WTC11 (cell line): ENCODE results near the gene CTDP1. TPM values are rescaled to one million over a fixed set of nuclear protein-coding genes. Genes with fewer than 3 reads are reported as not detected.

Experiments
- ATAC-seq: fragments of 200-7000 bp; cut with Tn5 transposase; 2 replicates; pipeline ENCODE4 v1.10.0; 2021; ENCODE audit warnings: mild to moderate bottlenecking, moderate library complexity
- CTCF ChIA-PET: fragments of 300-600 bp; sonication (Branson Sonifier 250); formaldehyde crosslinking; loops from one replicate; lab custom pipeline; 2021; ENCODE audit warnings: antibody characterized with exemption; lab: Charles Lee
- POLR2A ChIA-PET: fragments of 350-600 bp; sonication (Branson Sonifier 250); formaldehyde crosslinking; loops from one replicate; lab custom pipeline; 2021; ENCODE audit warnings: antibody characterized with exemption; lab: Charles Lee
- DNase-seq: peaks from one replicate; pipeline ENCODE4 v3.0.0; 2021; ENCODE audit warnings: low spot score
- H3K27ac Mint-ChIP-seq: 2 replicates; pipeline ENCODE4 v1.8.0; 2021; ENCODE audit warnings: mixed read lengths
- H3K27me3 Mint-ChIP-seq: 2 replicates; pipeline ENCODE4 v1.8.0; 2021; ENCODE audit warnings: low read depth, mild to moderate bottlenecking, moderate library complexity, mixed read lengths
- H3K36me3 Mint-ChIP-seq: 2 replicates; pipeline ENCODE4 v1.8.0; 2021; ENCODE audit warnings: mixed read lengths
- H3K4me1 Mint-ChIP-seq: 2 replicates; pipeline ENCODE4 v1.8.0; 2022; ENCODE audit warnings: mixed read lengths
- H3K4me3 Mint-ChIP-seq: 2 replicates; pipeline ENCODE4 v1.8.0; 2021; ENCODE audit warnings: mild to moderate bottlenecking, moderate library complexity, mixed read lengths
- H3K9me3 Mint-ChIP-seq: 2 replicates; pipeline ENCODE4 v1.8.0; 2021; ENCODE audit warnings: mixed read lengths
- CREM ChIP-seq: sonication (generic); formaldehyde crosslinking; IDR thresholded peaks from 2 replicates; pipeline ENCODE4 v1.8.1; 2022; ENCODE audit warnings: mild to moderate bottlenecking, missing genetic modification reagents, moderate library complexity
- FOXK1 ChIP-seq: sonication (generic); formaldehyde crosslinking; IDR thresholded peaks from 2 replicates; pipeline ENCODE4 v1.8.0; 2022; ENCODE audit warnings: mild to moderate bottlenecking, moderate library complexity, missing genetic modification reagents
- HMGA2 ChIP-seq: fragments of 250-450 bp; sonication (Bioruptor Pico); IDR thresholded peaks from 2 replicates; pipeline ENCODE4 v1.4.0; 2021; ENCODE audit warnings: mild to moderate bottlenecking, moderate library complexity
- JAZF1 ChIP-seq: fragments of 250-450 bp; sonication (Bioruptor Pico); IDR thresholded peaks from 2 replicates; pipeline ENCODE4 v1.9.0; 2021; ENCODE audit warnings: moderate library complexity, mild to moderate bottlenecking, inconsistent platforms
- NR3C1 ChIP-seq: sonication (generic); formaldehyde crosslinking; conservative IDR thresholded peaks from 2 replicates; pipeline ENCODE4 v1.8.1; 2023; ENCODE audit warnings: low read depth, mild to moderate bottlenecking, missing genetic modification reagents
- OVOL2 ChIP-seq: fragments of 250-450 bp; sonication (Bioruptor Pico); IDR thresholded peaks from 2 replicates; pipeline ENCODE4 v1.9.0; 2021; ENCODE audit warnings: mild to moderate bottlenecking, borderline replicate concordance
- TCF7 ChIP-seq: sonication (generic); formaldehyde crosslinking; IDR thresholded peaks from 2 replicates; pipeline ENCODE4 v1.8.0; 2022; ENCODE audit warnings: mild to moderate bottlenecking, low read depth, missing genetic modification reagents, moderate library complexity
- TEAD4 ChIP-seq: sonication (generic); formaldehyde crosslinking; IDR thresholded peaks from 2 replicates; pipeline ENCODE4 v1.8.0; 2022; ENCODE audit warnings: mild to moderate bottlenecking, missing genetic modification reagents
- TP53 ChIP-seq: sonication (generic); formaldehyde crosslinking; IDR thresholded peaks from 2 replicates; pipeline ENCODE4 v1.8.1; 2023; ENCODE audit warnings: mild to moderate bottlenecking, missing genetic modification reagents
- ZBTB21 ChIP-seq: sonication (generic); formaldehyde crosslinking; IDR thresholded peaks from 2 replicates; pipeline ENCODE4 v1.8.1; 2023; ENCODE audit warnings: mild to moderate bottlenecking, missing genetic modification reagents, borderline replicate concordance
- ZNF138 ChIP-seq: sonication (generic); formaldehyde crosslinking; conservative IDR thresholded peaks from 2 replicates; pipeline ENCODE4 v1.8.1; 2022; ENCODE audit warnings: mild to moderate bottlenecking, moderate library complexity, missing genetic modification reagents
- ZNF263 ChIP-seq: sonication (generic); formaldehyde crosslinking; IDR thresholded peaks from 2 replicates; pipeline ENCODE4 v1.8.1; 2022; ENCODE audit warnings: low read depth, mild to moderate bottlenecking, moderate library complexity, missing genetic modification reagents
- ZNF317 ChIP-seq: sonication (generic); formaldehyde crosslinking; IDR thresholded peaks from 2 replicates; pipeline ENCODE4 v1.8.1; 2023; ENCODE audit warnings: low read depth, mild to moderate bottlenecking, moderate library complexity, missing genetic modification reagents, borderline replicate concordance
- total RNA-seq: library from RNA; stranded (reverse); gene quantifications from 3 replicates; pipeline ENCODE4 v1.2.3, GENCODE V29; 2021
- TF ChIP-seq, protein P1 (sequence below): sonication (generic); formaldehyde crosslinking; IDR thresholded peaks from 2 replicates; pipeline ENCODE4 v1.8.0; 2023; ENCODE audit warnings: missing genetic modification reagents, mild to moderate bottlenecking, borderline replicate concordance
- TF ChIP-seq, protein P2 (sequence below): sonication (generic); formaldehyde crosslinking; IDR thresholded peaks from 2 replicates; pipeline ENCODE4 v1.8.1; 2023; ENCODE audit warnings: mild to moderate bottlenecking, missing genetic modification reagents, moderate library complexity
- TF ChIP-seq, protein P3 (sequence below): sonication (generic); formaldehyde crosslinking; IDR thresholded peaks from 2 replicates; pipeline ENCODE4 v1.8.1; 2023; ENCODE audit warnings: mild to moderate bottlenecking, missing genetic modification reagents
- TF ChIP-seq, protein P4 (sequence below): sonication (generic); formaldehyde crosslinking; IDR thresholded peaks from 2 replicates; pipeline ENCODE4 v1.8.0; 2022; ENCODE audit warnings: mild to moderate bottlenecking, missing genetic modification reagents
- TF ChIP-seq, protein P5 (sequence below): sonication (generic); formaldehyde crosslinking; IDR thresholded peaks from 2 replicates; pipeline ENCODE4 v1.8.1; 2023; ENCODE audit warnings: mild to moderate bottlenecking, missing genetic modification reagents, moderate library complexity
- TF ChIP-seq, protein P6 (sequence below): sonication (generic); formaldehyde crosslinking; IDR thresholded peaks from 2 replicates; pipeline ENCODE4 v1.8.1; 2022; ENCODE audit warnings: missing genetic modification reagents, borderline replicate concordance
- TF ChIP-seq, protein P7 (sequence below): sonication (generic); formaldehyde crosslinking; IDR thresholded peaks from 2 replicates; pipeline ENCODE4 v1.8.1; 2022; ENCODE audit warnings: mild to moderate bottlenecking, missing genetic modification reagents, moderate library complexity, borderline replicate concordance
- TF ChIP-seq, protein P8 (sequence below): sonication (generic); formaldehyde crosslinking; IDR thresholded peaks from 2 replicates; pipeline ENCODE4 v1.8.1; 2022; ENCODE audit warnings: low read depth, mild to moderate bottlenecking, moderate library complexity, missing genetic modification reagents, borderline replicate concordance

The CTDP1 gene
- total RNA-seq, 1 experiment from 2014 or later = 39.7 TPM

DNA sequence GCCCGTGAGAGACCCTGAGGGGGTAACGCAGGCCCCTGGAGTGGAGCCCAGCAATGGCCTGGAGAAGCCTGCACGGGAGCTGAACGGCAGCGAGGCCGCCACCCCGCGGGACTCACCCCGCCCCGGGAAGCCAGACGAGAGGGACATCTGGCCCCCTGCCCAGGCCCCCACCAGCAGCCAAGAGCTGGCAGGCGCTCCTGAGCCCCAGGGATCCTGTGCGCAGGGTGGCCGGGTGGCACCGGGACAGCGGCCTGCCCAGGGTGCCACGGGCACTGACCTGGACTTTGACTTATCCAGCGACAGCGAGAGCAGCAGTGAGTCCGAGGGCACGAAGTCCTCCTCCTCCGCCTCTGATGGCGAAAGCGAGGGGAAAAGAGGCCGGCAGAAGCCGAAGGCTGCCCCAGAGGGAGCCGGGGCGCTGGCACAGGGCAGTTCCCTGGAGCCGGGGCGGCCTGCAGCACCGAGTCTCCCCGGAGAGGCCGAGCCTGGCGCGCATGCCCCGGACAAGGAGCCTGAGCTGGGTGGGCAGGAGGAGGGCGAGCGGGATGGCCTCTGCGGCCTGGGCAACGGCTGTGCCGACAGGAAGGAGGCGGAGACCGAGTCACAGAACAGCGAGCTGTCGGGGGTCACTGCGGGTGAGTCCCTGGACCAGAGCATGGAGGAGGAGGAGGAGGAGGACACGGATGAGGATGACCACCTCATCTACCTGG lies 35.1 kb downstream of the CTDP1 start (continued):
- TF ChIP-seq, protein P1, sequence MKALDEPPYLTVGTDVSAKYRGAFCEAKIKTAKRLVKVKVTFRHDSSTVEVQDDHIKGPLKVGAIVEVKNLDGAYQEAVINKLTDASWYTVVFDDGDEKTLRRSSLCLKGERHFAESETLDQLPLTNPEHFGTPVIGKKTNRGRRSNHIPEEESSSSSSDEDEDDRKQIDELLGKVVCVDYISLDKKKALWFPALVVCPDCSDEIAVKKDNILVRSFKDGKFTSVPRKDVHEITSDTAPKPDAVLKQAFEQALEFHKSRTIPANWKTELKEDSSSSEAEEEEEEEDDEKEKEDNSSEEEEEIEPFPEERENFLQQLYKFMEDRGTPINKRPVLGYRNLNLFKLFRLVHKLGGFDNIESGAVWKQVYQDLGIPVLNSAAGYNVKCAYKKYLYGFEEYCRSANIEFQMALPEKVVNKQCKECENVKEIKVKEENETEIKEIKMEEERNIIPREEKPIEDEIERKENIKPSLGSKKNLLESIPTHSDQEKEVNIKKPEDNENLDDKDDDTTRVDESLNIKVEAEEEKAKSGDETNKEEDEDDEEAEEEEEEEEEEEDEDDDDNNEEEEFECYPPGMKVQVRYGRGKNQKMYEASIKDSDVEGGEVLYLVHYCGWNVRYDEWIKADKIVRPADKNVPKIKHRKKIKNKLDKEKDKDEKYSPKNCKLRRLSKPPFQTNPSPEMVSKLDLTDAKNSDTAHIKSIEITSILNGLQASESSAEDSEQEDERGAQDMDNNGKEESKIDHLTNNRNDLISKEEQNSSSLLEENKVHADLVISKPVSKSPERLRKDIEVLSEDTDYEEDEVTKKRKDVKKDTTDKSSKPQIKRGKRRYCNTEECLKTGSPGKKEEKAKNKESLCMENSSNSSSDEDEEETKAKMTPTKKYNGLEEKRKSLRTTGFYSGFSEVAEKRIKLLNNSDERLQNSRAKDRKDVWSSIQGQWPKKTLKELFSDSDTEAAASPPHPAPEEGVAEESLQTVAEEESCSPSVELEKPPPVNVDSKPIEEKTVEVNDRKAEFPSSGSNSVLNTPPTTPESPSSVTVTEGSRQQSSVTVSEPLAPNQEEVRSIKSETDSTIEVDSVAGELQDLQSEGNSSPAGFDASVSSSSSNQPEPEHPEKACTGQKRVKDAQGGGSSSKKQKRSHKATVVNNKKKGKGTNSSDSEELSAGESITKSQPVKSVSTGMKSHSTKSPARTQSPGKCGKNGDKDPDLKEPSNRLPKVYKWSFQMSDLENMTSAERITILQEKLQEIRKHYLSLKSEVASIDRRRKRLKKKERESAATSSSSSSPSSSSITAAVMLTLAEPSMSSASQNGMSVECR (CRISPR knock-in tag) = no peak
- TF ChIP-seq, protein P2, sequence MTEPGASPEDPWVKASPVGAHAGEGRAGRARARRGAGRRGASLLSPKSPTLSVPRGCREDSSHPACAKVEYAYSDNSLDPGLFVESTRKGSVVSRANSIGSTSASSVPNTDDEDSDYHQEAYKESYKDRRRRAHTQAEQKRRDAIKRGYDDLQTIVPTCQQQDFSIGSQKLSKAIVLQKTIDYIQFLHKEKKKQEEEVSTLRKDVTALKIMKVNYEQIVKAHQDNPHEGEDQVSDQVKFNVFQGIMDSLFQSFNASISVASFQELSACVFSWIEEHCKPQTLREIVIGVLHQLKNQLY = no peak
- TF ChIP-seq ZNF263 (CRISPR knock-in tag) (no peak), ZNF138 (CRISPR knock-in tag) (no peak), NR3C1 (CRISPR knock-in tag) (no peak), ZNF317 (CRISPR knock-in tag) (no peak), HMGA2 (CRISPR knock-in tag) (no peak), TP53 (CRISPR knock-in tag) (no peak)

DNA sequence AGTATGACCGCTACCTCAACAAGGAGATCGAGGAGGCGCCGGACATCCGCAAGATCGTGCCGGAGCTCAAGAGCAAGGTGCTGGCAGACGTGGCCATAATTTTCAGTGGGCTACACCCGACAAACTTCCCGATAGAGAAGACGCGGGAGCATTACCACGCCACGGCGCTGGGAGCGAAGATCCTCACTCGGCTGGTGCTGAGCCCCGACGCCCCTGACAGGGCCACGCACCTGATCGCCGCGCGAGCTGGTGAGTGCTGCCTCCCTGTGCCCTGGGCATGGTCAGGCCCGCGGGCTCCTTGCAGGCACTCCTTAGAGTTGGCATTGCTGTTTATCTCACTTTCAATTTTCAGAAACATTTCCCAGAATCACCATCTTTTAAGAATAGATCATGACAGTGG lies 35.7 kb downstream of the CTDP1 start:
- Mint-ChIP-seq H3K4me3 (no peak overlapping the region), H3K27ac (no peak overlapping the region)
- TF ChIP-seq, protein P3, sequence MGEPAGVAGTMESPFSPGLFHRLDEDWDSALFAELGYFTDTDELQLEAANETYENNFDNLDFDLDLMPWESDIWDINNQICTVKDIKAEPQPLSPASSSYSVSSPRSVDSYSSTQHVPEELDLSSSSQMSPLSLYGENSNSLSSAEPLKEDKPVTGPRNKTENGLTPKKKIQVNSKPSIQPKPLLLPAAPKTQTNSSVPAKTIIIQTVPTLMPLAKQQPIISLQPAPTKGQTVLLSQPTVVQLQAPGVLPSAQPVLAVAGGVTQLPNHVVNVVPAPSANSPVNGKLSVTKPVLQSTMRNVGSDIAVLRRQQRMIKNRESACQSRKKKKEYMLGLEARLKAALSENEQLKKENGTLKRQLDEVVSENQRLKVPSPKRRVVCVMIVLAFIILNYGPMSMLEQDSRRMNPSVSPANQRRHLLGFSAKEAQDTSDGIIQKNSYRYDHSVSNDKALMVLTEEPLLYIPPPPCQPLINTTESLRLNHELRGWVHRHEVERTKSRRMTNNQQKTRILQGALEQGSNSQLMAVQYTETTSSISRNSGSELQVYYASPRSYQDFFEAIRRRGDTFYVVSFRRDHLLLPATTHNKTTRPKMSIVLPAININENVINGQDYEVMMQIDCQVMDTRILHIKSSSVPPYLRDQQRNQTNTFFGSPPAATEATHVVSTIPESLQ (CRISPR knock-in tag) = no peak
- TF ChIP-seq, protein P4, sequence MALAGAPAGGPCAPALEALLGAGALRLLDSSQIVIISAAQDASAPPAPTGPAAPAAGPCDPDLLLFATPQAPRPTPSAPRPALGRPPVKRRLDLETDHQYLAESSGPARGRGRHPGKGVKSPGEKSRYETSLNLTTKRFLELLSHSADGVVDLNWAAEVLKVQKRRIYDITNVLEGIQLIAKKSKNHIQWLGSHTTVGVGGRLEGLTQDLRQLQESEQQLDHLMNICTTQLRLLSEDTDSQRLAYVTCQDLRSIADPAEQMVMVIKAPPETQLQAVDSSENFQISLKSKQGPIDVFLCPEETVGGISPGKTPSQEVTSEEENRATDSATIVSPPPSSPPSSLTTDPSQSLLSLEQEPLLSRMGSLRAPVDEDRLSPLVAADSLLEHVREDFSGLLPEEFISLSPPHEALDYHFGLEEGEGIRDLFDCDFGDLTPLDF (CRISPR knock-in tag) = no peak
- TF ChIP-seq CREM (no peak), JAZF1 (no peak), TCF7 (CRISPR knock-in tag) (no peak), ZBTB21 (CRISPR knock-in tag) (no peak), OVOL2 (no peak), FOXK1 (CRISPR knock-in tag) (no peak), TEAD4 (CRISPR knock-in tag) (no peak)
- TF ChIP-seq, protein P5, sequence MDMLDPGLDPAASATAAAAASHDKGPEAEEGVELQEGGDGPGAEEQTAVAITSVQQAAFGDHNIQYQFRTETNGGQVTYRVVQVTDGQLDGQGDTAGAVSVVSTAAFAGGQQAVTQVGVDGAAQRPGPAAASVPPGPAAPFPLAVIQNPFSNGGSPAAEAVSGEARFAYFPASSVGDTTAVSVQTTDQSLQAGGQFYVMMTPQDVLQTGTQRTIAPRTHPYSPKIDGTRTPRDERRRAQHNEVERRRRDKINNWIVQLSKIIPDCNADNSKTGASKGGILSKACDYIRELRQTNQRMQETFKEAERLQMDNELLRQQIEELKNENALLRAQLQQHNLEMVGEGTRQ (CRISPR knock-in tag) = no peak
- TF ChIP-seq, protein P6, sequence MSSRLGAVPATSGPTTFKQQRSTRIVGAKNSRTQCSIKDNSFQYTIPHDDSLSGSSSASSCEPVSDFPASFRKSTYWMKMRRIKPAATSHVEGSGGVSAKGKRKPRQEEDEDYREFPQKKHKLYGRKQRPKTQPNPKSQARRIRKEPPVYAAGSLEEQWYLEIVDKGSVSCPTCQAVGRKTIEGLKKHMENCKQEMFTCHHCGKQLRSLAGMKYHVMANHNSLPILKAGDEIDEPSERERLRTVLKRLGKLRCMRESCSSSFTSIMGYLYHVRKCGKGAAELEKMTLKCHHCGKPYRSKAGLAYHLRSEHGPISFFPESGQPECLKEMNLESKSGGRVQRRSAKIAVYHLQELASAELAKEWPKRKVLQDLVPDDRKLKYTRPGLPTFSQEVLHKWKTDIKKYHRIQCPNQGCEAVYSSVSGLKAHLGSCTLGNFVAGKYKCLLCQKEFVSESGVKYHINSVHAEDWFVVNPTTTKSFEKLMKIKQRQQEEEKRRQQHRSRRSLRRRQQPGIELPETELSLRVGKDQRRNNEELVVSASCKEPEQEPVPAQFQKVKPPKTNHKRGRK (CRISPR knock-in tag) = no peak
- TF ChIP-seq, protein P7, sequence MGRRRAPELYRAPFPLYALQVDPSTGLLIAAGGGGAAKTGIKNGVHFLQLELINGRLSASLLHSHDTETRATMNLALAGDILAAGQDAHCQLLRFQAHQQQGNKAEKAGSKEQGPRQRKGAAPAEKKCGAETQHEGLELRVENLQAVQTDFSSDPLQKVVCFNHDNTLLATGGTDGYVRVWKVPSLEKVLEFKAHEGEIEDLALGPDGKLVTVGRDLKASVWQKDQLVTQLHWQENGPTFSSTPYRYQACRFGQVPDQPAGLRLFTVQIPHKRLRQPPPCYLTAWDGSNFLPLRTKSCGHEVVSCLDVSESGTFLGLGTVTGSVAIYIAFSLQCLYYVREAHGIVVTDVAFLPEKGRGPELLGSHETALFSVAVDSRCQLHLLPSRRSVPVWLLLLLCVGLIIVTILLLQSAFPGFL (CRISPR knock-in tag) = no peak
- TF ChIP-seq, protein P8, sequence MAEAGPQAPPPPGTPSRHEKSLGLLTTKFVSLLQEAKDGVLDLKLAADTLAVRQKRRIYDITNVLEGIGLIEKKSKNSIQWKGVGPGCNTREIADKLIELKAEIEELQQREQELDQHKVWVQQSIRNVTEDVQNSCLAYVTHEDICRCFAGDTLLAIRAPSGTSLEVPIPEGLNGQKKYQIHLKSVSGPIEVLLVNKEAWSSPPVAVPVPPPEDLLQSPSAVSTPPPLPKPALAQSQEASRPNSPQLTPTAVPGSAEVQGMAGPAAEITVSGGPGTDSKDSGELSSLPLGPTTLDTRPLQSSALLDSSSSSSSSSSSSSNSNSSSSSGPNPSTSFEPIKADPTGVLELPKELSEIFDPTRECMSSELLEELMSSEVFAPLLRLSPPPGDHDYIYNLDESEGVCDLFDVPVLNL (CRISPR knock-in tag) = no peak

More for the DNA sequence above, 35.7 kb downstream of the CTDP1 start:
- no peaks in the 10 kb centered on the region for H3K27me3 Mint-ChIP-seq
- H3K4me1 Mint-ChIP-seq = no peaks in the 10 kb centered on the region
- DNase-seq = no peak
- no peak for ATAC-seq
- CTCF ChIA-PET = no interaction called here
- H3K9me3 Mint-ChIP-seq = 0 out of 2 replicates have a peak, but pooled peaks cover 8% of the 10 kb centered on the region
- peaks cover 38% of the 10 kb centered on the region for H3K36me3 Mint-ChIP-seq
- POLR2A ChIA-PET = no interaction called here
